Ascending aorta (tissue), 2 donors: ENCODE results near the gene S100A16. TPM values are rescaled to one million over a fixed set of nuclear protein-coding genes. Genes with fewer than 3 reads are reported as not detected.

Experiments used
- DNase-seq, 2 donors: peaks; one replicate each; pipeline ENCODE4 v3.0.0-alpha.2; 2019; ENCODE audit warnings: low spot score in 2 of 2
- H3K27ac ChIP-seq, 2 donors: fragments of 200-600 bp; sonication (generic); one replicate each; pipeline ENCODE4 v1.5.1; 2016 to 2017; ENCODE audit warnings: mild to moderate bottlenecking in 1 of 2
- H3K27me3 ChIP-seq: fragments of 200-600 bp; sonication (generic); one replicate; pipeline ENCODE4 v1.5.1; 2017
- H3K36me3 ChIP-seq, 2 donors: fragments of 200-600 bp; sonication (generic); one replicate each; pipeline ENCODE4 v1.5.1; 2016
- H3K4me1 ChIP-seq, 2 donors: fragments of 200-600 bp; sonication (generic); one replicate each; pipeline ENCODE4 v1.5.1; 2016 to 2017; ENCODE audit warnings: mild to moderate bottlenecking in 1 of 2
- H3K4me3 ChIP-seq, 2 donors: fragments of 200-600 bp; sonication (generic); one replicate each; pipeline ENCODE4 v1.5.1; 2016 to 2017; ENCODE audit warnings: mild to moderate bottlenecking in 1 of 2
- H3K9me3 ChIP-seq, 2 donors: fragments of 200-600 bp; sonication (generic); one replicate each; pipeline ENCODE4 v1.5.1; 2016
- intact Hi-C: fragments of 100-400 bp; cut with DNase I; formaldehyde crosslinking; loops from one replicate; pipeline ENCODE4 v1.15.1; 2023
- total RNA-seq: library from RNA; depleted of rRNA; stranded (reverse); fragments of >200 nt; gene quantifications from one replicate; pipeline ENCODE4 v1.1.0, GENCODE V29; 2016
- TF ChIP-seq, protein P1 (sequence below), 3 experiments: fragments of 200-600 bp in 2 of 3; fragments of 450-650 bp in 1 of 3; sonication (generic) in 2 of 3; IDR thresholded peaks; one replicate each; pipeline ENCODE4 v1.5.1; 2016 to 2019; ENCODE audit warnings: antibody characterized with exemption in 3 of 3, mild to moderate bottlenecking in 1 of 3, moderate library complexity in 1 of 3

Gene S100A16
- total RNA-seq, 1 donor from 2014 or later: 364 TPM

DNA sequence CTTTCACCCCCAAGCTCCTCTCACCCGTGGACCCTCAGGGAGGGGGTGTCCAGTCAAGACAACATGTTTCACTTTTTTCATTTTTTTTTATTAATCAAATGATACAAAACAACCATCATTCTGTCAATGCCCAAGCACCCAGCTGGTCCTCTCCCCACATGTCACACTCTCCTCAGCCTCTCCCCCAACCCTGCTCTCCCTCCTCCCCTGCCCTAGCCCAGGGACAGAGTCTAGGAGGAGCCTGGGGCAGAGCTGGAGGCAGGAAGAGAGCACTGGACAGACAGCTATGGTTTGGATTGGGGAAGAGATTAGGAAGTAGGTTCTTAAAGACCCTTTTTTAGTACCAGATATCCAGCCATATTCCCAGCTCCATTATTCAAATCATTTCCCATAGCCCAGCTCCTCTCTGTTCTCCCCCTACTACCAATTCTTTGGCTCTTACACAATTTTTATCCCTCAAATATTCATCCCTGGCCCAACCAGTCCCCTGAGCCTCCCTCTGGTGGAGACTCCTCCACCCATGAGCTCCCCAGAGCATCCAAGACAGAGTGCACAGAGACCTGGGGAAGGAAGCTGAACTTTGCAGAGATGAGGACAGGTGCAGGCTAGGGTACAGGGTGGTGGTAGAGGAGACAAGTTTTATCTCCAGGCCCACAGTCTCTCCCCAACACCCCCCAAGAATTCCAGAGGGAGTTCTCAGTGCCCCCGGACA, 1.4 kb upstream of the S100A16 start:
- Histone ChIP-seq H3K4me3 (no peak overlapping the region), H3K36me3 (peaks cover 0 to 5% of the 10 kb centered on the region in 2 donors), H3K4me1 (peaks cover 5 to 30% of the 10 kb centered on the region in 2 donors), H3K27me3 (no peaks in the 10 kb centered on the region), H3K9me3 (no peaks in the 10 kb centered on the region), H3K27ac (peak overlapping the region in 1 of 2 donors; percentile 96)
- TF ChIP-seq, protein P1, sequence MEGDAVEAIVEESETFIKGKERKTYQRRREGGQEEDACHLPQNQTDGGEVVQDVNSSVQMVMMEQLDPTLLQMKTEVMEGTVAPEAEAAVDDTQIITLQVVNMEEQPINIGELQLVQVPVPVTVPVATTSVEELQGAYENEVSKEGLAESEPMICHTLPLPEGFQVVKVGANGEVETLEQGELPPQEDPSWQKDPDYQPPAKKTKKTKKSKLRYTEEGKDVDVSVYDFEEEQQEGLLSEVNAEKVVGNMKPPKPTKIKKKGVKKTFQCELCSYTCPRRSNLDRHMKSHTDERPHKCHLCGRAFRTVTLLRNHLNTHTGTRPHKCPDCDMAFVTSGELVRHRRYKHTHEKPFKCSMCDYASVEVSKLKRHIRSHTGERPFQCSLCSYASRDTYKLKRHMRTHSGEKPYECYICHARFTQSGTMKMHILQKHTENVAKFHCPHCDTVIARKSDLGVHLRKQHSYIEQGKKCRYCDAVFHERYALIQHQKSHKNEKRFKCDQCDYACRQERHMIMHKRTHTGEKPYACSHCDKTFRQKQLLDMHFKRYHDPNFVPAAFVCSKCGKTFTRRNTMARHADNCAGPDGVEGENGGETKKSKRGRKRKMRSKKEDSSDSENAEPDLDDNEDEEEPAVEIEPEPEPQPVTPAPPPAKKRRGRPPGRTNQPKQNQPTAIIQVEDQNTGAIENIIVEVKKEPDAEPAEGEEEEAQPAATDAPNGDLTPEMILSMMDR (IDR thresholded peaks at IDR 0.05): no peak
- intact Hi-C loops: loop anchor here (10.0 kb wide), 1 partner anchor 260 kb away; the partner anchor contains the start of gene S100A9
- DNase-seq: no peak

DNA sequence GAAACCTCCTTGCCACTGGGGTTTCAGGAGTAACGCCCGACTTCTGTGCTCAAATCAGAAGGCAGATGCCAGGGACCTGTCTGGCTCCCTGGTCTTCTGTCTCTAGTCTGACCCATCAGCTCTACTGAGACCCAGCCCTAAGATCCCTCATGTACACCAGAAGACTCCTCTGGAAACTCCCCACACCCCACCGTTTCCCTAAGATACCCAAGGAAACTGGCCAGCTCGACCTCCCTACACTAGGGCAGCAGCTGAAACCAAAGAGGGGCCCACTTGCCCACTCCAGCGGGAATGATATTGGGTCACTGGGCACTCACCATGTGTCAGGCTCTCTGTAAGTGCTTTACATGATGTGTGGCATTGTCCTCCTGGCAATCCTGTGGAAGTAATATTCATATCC, 469 bp upstream of the S100A16 start:
- TF ChIP-seq, protein P1 (IDR thresholded peaks at IDR 0.05): no peak
- Histone ChIP-seq H3K4me1 (peaks cover 6 to 38% of the 10 kb centered on the region in 2 donors), H3K27ac (peak overlapping the region; percentile 90 to 96), H3K4me3 (peak overlapping the region; percentile 53 to 75), H3K27me3 (no peaks in the 10 kb centered on the region), H3K36me3 (no peaks in the 10 kb centered on the region), H3K9me3 (no peaks in the 10 kb centered on the region)
- intact Hi-C loops: loop anchor here (2.0 to 10.0 kb wide), 2 partner anchors 13 to 259 kb away; partner anchors contain the start of genes S100A13 and S100A9
- DNase-seq: no peak

DNA sequence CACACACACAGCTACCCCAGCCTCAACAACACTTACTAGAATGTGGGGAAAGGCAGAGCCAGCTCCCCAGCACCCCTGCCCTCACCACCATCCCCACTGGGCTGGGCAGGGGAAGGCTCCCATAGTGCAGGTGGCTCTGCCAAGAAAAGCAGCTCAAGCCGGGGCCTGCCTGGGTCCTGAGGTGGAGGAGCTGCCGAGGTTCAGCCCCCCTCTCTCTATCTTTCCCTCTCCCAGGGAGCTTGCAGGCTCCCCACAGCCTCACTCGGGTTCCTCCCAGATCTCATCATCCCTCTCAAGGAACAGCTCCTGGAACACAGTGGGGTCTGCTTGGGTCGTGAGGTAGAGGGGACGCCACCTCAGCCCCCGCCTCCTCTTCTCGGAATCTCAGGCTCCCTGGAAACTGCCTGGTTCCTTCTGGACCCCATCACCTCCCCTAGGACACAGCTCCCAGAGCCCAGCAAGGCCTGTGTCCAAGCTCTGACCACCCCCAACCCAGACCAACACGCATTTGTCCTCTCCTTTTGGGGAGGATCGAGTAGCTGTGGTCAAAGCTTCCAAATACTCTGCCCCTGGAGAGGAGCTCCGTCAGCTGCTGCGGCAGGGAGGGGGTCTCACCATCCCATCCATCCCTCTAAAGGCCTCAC, 704 bp downstream of the S100A16 start:
- Histone ChIP-seq H3K4me1 (peaks cover 7 to 42% of the 10 kb centered on the region in 2 donors), H3K27ac (peak overlapping the region; percentile 90 to 96), H3K4me3 (peak overlapping the region; percentile 53 to 75), H3K27me3 (no peaks in the 10 kb centered on the region), H3K9me3 (no peaks in the 10 kb centered on the region), H3K36me3 (peaks cover 6% of the 10 kb centered on the region in 2 donors)
- no peak for DNase-seq
- TF ChIP-seq, protein P1 (IDR thresholded peaks at IDR 0.05): no peak
- intact Hi-C loops: loop anchor here (2.0 to 10.0 kb wide), 2 partner anchors 15 to 257 kb away; partner anchors contain the start of genes S100A13 and S100A9

DNA sequence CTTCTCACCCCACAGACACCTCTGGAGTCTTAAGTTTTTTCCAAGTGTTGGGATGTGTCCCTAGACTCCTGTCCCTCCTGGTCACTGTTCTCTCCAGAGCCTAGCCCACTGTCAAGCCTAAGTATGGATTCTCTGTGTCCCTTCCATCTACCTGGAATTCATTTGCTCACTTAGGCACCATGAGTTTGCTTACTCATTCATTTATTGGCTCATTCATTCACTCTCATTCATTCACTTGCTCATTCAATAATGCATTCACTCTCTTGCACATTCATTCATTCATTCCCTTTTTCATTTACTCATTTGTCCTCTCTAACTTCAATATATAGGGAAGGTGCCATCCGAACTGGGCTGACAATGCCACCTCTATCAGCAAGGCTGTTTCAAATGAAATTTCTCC, 1.6 kb downstream of the S100A16 start:
- H3K36me3 ChIP-seq: peaks cover 14 to 15% of the 10 kb centered on the region in 2 donors
- peak overlapping the region; percentile 53 to 75 for H3K4me3 ChIP-seq
- intact Hi-C loops: loop anchor here (10.0 kb wide), 1 partner anchor 257 kb away; the partner anchor contains the start of gene S100A9
- DNase-seq: no peak
- H3K9me3 ChIP-seq: no peaks in the 10 kb centered on the region
- peaks cover 7 to 41% of the 10 kb centered on the region in 2 donors for H3K4me1 ChIP-seq
- H3K27me3 ChIP-seq: no peaks in the 10 kb centered on the region
- peak overlapping the region; percentile 90 to 96 for H3K27ac ChIP-seq
- TF ChIP-seq, protein P1 (IDR thresholded peaks at IDR 0.05): no peak

DNA sequence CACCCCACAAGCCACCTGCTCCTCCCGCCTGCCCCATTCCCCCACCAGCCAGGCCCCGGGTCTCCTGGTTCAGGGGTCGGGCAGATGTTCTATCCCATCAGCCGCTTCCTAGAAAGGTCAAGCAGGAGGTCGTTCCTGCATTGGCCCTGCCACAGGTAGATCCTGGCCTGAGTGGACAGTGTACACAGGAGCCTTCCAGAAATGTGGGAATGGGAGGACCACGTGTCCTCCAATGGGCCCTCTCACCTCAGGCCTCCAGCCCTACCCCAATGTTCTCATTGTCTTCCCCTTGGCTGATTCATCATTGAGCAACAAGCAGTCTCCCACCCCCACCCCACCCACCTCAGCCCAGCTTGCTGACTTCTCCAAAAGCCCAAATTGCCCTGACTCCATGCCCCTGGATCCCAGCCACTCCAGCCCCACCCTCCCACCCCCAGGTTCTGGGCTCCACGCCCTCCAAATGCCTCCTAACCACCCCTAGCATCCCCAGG, 2.1 kb downstream of the S100A16 start:
- intact Hi-C loops: loop anchor here (10.0 kb wide), 1 partner anchor 256 kb away; the partner anchor contains the start of gene S100A9
- no peaks in the 10 kb centered on the region for H3K27me3 ChIP-seq
- H3K27ac ChIP-seq: peak overlapping the region; percentile 90 to 96
- H3K4me3 ChIP-seq: peak overlapping the region; percentile 53 to 75
- H3K4me1 ChIP-seq: peaks cover 7 to 38% of the 10 kb centered on the region in 2 donors
- TF ChIP-seq, protein P1 (IDR thresholded peaks at IDR 0.05): no peak
- no peaks in the 10 kb centered on the region for H3K9me3 ChIP-seq
- no peak for DNase-seq
- peaks cover 14 to 20% of the 10 kb centered on the region in 2 donors for H3K36me3 ChIP-seq
